Measurements from ENCODE around the gene AMMECR1L. TPM values are rescaled to one million over a fixed set of nuclear protein-coding genes. Genes with fewer than 3 reads are reported as not detected.
"Not testable (repeated sequence)": the region's sequence is repeated elsewhere in the genome, so short reads cannot be mapped to it uniquely, and the experiment has no call there.

AMMECR1L gene
- total RNA-seq = 10 to 100 TPM in 1 of 4 donors, 1 to 10 TPM in 3; 7.6 to 10.4 (median 9.0) TPM

- intact Hi-C loops (cut with DNase I; ENCODE audit: low total_unique reads) = loop anchor here (2.0 to 10.0 kb wide), 2 partner anchors 27 to 429 kb away; partner anchors contain the start of genes HS6ST1 and POLR2D
- H3K9me3 ChIP-seq, H3K27me3 ChIP-seq: not testable (repeated sequence)
- DNase-seq = peak; percentile 69 to 90
- H3K27ac ChIP-seq = peak within 1 kb of the TSS; percentile 89 to 96 (median 92)
- in situ Hi-C loops (cut with MboI; ENCODE audit: low sequenced_read_pairs in 4 of 4) = loop anchor here in 3 of 4 donors (10.0 kb wide), 3 partner anchors 139 to 209 kb away; partner anchors contain the start of genes SAP130 (in 2 of the 3) and UGGT1 (in 2 of the 3)
- peaks cover 35 to 38% of the 10 kb centered on the region in 2 donors for H3K4me1 ChIP-seq
- peaks cover 0 to 15% of the 10 kb centered on the region in 2 donors for H3K36me3 ChIP-seq
- peak; percentile 48 to 54 for TF ChIP-seq POLR2A (IDR thresholded peaks at IDR 0.05)
- peak; percentile 96 to 97 for ATAC-seq
- peak within 1 kb of the TSS; percentile 68 to 86 (median 76) for H3K4me3 ChIP-seq
Measured at GRCh38 chr2:127885780-127886592, at the start of gene AMMECR1L. Gene AMMECR1L (minus strand): TSS chr2:127885956. CDS start chr2:127874234, 11,722 bp downstream.

DNA sequence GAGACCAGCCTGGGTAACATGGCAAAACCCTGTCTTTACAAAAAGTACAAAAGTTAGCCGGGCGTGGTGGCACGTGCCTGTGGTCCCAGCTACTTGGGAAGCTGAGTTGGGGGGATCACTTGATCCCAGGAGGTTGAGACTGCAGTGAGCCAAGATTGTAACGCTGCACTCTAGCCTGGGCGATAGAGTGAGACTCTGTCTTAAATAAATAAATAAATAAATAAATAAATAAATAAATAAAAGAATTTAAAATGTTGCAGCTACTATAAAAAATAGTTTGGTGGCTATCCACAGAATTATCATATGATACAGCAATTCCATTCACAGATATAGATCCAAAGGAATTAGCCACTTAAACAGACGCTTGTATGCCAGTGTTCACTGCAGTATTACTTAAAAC, 49.6 kb upstream of the AMMECR1L start:
- Histone ChIP-seq H3K27me3 (no peaks in the 10 kb centered on the region), H3K4me1 (no peaks in the 10 kb centered on the region), H3K9me3 (no peaks in the 10 kb centered on the region), H3K4me3 (no peak overlapping the region), H3K36me3 (no peaks in the 10 kb centered on the region), H3K27ac (no peak overlapping the region)
- intact Hi-C loops (cut with DNase I; ENCODE audit: low total_unique reads) (no loop called here), in situ Hi-C loops (cut with MboI; ENCODE audit: low sequenced_read_pairs in 4 of 4) (no loop called here)
- DNase-seq (no peak), ATAC-seq (no peak)
- TF ChIP-seq, protein P1, sequence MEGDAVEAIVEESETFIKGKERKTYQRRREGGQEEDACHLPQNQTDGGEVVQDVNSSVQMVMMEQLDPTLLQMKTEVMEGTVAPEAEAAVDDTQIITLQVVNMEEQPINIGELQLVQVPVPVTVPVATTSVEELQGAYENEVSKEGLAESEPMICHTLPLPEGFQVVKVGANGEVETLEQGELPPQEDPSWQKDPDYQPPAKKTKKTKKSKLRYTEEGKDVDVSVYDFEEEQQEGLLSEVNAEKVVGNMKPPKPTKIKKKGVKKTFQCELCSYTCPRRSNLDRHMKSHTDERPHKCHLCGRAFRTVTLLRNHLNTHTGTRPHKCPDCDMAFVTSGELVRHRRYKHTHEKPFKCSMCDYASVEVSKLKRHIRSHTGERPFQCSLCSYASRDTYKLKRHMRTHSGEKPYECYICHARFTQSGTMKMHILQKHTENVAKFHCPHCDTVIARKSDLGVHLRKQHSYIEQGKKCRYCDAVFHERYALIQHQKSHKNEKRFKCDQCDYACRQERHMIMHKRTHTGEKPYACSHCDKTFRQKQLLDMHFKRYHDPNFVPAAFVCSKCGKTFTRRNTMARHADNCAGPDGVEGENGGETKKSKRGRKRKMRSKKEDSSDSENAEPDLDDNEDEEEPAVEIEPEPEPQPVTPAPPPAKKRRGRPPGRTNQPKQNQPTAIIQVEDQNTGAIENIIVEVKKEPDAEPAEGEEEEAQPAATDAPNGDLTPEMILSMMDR (IDR thresholded peaks at IDR 0.05 in 4 of 5, conservative IDR thresholded peaks at IDR 0.05 in 1 of 5) = no peak
- no peak for TF ChIP-seq POLR2A (IDR thresholded peaks at IDR 0.05)

GRCh38 chr2:127932199-127932876, 46.6 kb upstream of the AMMECR1L start:
- Histone ChIP-seq H3K36me3 (no peaks in the 10 kb centered on the region), H3K4me1 (no peaks in the 10 kb centered on the region), H3K4me3 (no peak overlapping the region), H3K9me3 (no peaks in the 10 kb centered on the region), H3K27ac (no peak overlapping the region), H3K27me3 (no peaks in the 10 kb centered on the region)
- ATAC-seq = no peak
- intact Hi-C loops (cut with DNase I; ENCODE audit: low total_unique reads) (no loop called here), in situ Hi-C loops (cut with MboI; ENCODE audit: low sequenced_read_pairs in 4 of 4) (no loop called here)
- no peak for TF ChIP-seq POLR2A (IDR thresholded peaks at IDR 0.05)
- TF ChIP-seq, protein P1 (IDR thresholded peaks at IDR 0.05 in 4 of 5, conservative IDR thresholded peaks at IDR 0.05 in 1 of 5) = no peak
- DNase-seq = no peak

- Histone ChIP-seq H3K36me3 (no peaks in the 10 kb centered on the region), H3K27me3 (no peaks in the 10 kb centered on the region), H3K4me1 (no peaks in the 10 kb centered on the region), H3K27ac (no peak overlapping the region), H3K9me3 (no peaks in the 10 kb centered on the region), H3K4me3 (no peak overlapping the region)
- ATAC-seq (no peak), DNase-seq (no peak)
- intact Hi-C loops (cut with DNase I; ENCODE audit: low total_unique reads) = no loop called here
- no peak for TF ChIP-seq POLR2A (IDR thresholded peaks at IDR 0.05)
- TF ChIP-seq, protein P1 (IDR thresholded peaks at IDR 0.05 in 4 of 5, conservative IDR thresholded peaks at IDR 0.05 in 1 of 5) = no peak
- in situ Hi-C loops (cut with MboI; ENCODE audit: low sequenced_read_pairs in 4 of 4) = no loop called here
Measured at GRCh38 chr2:127929449-127929848, 43.7 kb upstream of the AMMECR1L start.

GRCh38 chr2:127927384-127927783, 41.6 kb upstream of the AMMECR1L start:
- intact Hi-C loops (cut with DNase I; ENCODE audit: low total_unique reads) = no loop called here

More at GRCh38 chr2:127927384-127927783, 41.6 kb upstream of the AMMECR1L start:
- no peak for TF ChIP-seq POLR2A (IDR thresholded peaks at IDR 0.05)
- TF ChIP-seq, protein P1 (IDR thresholded peaks at IDR 0.05 in 4 of 5, conservative IDR thresholded peaks at IDR 0.05 in 1 of 5) = no peak
- Histone ChIP-seq H3K4me1 (no peaks in the 10 kb centered on the region), H3K9me3 (no peaks in the 10 kb centered on the region), H3K27ac (no peak overlapping the region), H3K36me3 (no peaks in the 10 kb centered on the region), H3K27me3 (no peaks in the 10 kb centered on the region), H3K4me3 (no peak overlapping the region)
- in situ Hi-C loops (cut with MboI; ENCODE audit: low sequenced_read_pairs in 4 of 4) = no loop called here
- no peak for ATAC-seq
- DNase-seq = no peak
